Transverse colon (tissue), 4 donors: ENCODE measurements around the gene ANXA2R. TPM values are rescaled to one million over a fixed set of nuclear protein-coding genes. Genes with fewer than 3 reads are reported as not detected.

Experiments
- DNase-seq: peaks from one replicate; pipeline ENCODE4 v3.0.0-alpha.2; 2019
- H3K27ac ChIP-seq, 4 donors: fragments of 200-600 bp; sonication (generic); 2 replicates each; pipeline ENCODE4 v1.5.1; 2016 to 2018; ENCODE audit warnings: inconsistent platforms in 4 of 4
- H3K27me3 ChIP-seq: fragments of 200-600 bp; sonication (generic); 2 replicates; pipeline ENCODE4 v1.5.1; 2017; ENCODE audit warnings: inconsistent platforms
- H3K36me3 ChIP-seq, 4 donors: fragments of 200-600 bp; sonication (generic); 2 replicates each; pipeline ENCODE4 v1.5.1; 2017 to 2019; ENCODE audit warnings: inconsistent platforms in 4 of 4
- H3K4me1 ChIP-seq, 4 donors: fragments of 200-600 bp; sonication (generic); 2 replicates each; pipeline ENCODE4 v1.5.1; 2017 to 2020; ENCODE audit warnings: inconsistent platforms in 4 of 4
- H3K4me3 ChIP-seq, 4 donors: fragments of 200-600 bp; sonication (generic); 1 replicate in 1 of 4; 2 replicates in 3 of 4; pipeline versions ENCODE4 v1.5.1 to v1.6.1; 2017 to 2019; ENCODE audit warnings: inconsistent platforms in 4 of 4
- H3K9me3 ChIP-seq, 2 donors: fragments of 200-600 bp; sonication (generic); 2 replicates each; pipeline ENCODE4 v1.5.1; 2017 to 2019; ENCODE audit warnings: inconsistent platforms in 2 of 2
- EP300 ChIP-seq: sonication (generic); formaldehyde crosslinking; IDR thresholded peaks from one replicate; pipeline ENCODE4 v1.6.1; 2017; ENCODE audit warnings: antibody characterized with exemption, low read depth
- POLR2A ChIP-seq: fragments of 450-650 bp; IDR thresholded peaks from one replicate; pipeline ENCODE4 v1.6.1; 2016; ENCODE audit warnings: antibody characterized with exemption, mild to moderate bottlenecking, moderate library complexity
- POLR2AphosphoS5 ChIP-seq, 3 donors: sonication (generic); formaldehyde crosslinking; IDR thresholded peaks; one replicate each; pipeline ENCODE4 v1.6.1; 2016; ENCODE audit warnings: antibody characterized with exemption in 3 of 3
- WGBS, 2 donors: methylation state at CpG; one replicate each; pipeline ENCODE4 v1.1.5; 2018; ENCODE audit warnings: low coverage in 1 of 2; 5-methylcytosine and 5-hydroxymethylcytosine counted together
- in situ Hi-C, 4 donors: fragments of 200-750 bp; cut with MboI; loops; one replicate each; pipeline versions ENCODE4 v1.15.0 to v1.15.1; 2017; ENCODE audit warnings: low sequenced_read_pairs in 3 of 4, low pct_ligation_motif_present in 1 of 4, low pct_unique_long_range_greater_than_20kb in 1 of 4
- intact Hi-C: fragments of 100-400 bp; cut with DNase I; formaldehyde crosslinking; loops from one replicate; pipeline ENCODE4 v1.15.1; 2023; ENCODE audit warnings: low total_unique reads
- total RNA-seq, 4 donors: library from RNA; depleted of rRNA; stranded (reverse); fragments of >200 nt; gene quantifications; one replicate each; pipeline ENCODE4 v1.1.0, GENCODE V29; 2016
- TF ChIP-seq, protein P1 (sequence below), 5 experiments: fragments of 200-600 bp in 3 of 5; fragments of 450-650 bp in 2 of 5; sonication (generic) in 3 of 5; IDR thresholded peaks; 1 replicate in 2 of 5; 2 replicates in 3 of 5; pipeline ENCODE4 v1.5.1; 2016 to 2017; ENCODE audit warnings: antibody characterized with exemption in 5 of 5, inconsistent platforms in 3 of 5, mild to moderate bottlenecking in 2 of 5, moderate library complexity in 1 of 5

Gene ANXA2R
- total RNA-seq, 4 donors from 2014 or later, result 0.75 to 4.4 (median 2.0) TPM

DNA sequence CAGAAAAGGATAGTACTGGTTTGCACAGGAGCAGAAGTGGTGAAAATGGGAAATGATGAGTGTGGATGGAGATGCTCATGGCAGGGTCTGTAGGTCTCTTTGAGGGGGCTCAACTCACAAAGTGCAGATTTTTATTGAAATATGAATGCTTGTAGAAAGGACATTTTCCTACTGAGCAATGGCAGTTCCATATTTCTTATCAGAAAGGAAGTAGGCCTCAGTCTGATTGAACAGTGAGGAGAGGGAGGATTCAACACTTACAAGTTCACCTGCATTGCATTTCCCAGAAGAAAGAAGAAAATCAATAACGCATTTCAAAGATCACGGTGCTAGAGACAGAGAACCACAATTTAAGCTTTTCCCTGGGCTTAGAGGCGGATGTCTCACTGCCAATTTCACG is 49.2 kb downstream of the ANXA2R start:
- Histone ChIP-seq H3K4me3 (peak overlapping the region in 1 of 4 donors; percentile 81), H3K36me3 (no peaks in the 10 kb centered on the region), H3K4me1 (peaks cover 0 to 32% (median 10%) of the 10 kb centered on the region in 4 donors), H3K27me3 (peaks cover 92% of the 10 kb centered on the region), H3K9me3 (no peaks in the 10 kb centered on the region), H3K27ac (peak overlapping the region; percentile 88 to 95 (median 92))
- 87 to 93% methylated on average over 4 of the region's 4 CpGs for whole genome bisulfite sequencing, 2 donors
- in situ Hi-C loops, result loop anchor here in 2 of 4 donors (5.0 to 10.0 kb wide), 2 partner anchors 39 to 54 kb away; partner anchors contain the start of gene ANXA2R (in 2 of the 2)
- no peak for DNase-seq
- intact Hi-C loops, result no loop called here
- TF ChIP-seq POLR2A, result no peak
- TF ChIP-seq POLR2AphosphoS5 (IDR thresholded peaks at IDR 0.05), result no peak
- TF ChIP-seq, protein P1, sequence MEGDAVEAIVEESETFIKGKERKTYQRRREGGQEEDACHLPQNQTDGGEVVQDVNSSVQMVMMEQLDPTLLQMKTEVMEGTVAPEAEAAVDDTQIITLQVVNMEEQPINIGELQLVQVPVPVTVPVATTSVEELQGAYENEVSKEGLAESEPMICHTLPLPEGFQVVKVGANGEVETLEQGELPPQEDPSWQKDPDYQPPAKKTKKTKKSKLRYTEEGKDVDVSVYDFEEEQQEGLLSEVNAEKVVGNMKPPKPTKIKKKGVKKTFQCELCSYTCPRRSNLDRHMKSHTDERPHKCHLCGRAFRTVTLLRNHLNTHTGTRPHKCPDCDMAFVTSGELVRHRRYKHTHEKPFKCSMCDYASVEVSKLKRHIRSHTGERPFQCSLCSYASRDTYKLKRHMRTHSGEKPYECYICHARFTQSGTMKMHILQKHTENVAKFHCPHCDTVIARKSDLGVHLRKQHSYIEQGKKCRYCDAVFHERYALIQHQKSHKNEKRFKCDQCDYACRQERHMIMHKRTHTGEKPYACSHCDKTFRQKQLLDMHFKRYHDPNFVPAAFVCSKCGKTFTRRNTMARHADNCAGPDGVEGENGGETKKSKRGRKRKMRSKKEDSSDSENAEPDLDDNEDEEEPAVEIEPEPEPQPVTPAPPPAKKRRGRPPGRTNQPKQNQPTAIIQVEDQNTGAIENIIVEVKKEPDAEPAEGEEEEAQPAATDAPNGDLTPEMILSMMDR (IDR thresholded peaks at IDR 0.05), result no peak
- no peak for TF ChIP-seq EP300

Other genes starting within 250 kb of the ANXA2R start
- gene SELENOP, start 228.4 kb downstream of the ANXA2R start, total RNA-seq, result 1,000 to 10,000 TPM in 1 of 4 donors, 100 to 1,000 TPM in 3; 129 to 1,504 (median 872) TPM
- gene ZNF131, start 80.6 kb upstream of the ANXA2R start, total RNA-seq, result 10 to 100 TPM in 3 of 4 donors, 1 to 10 TPM in 1; 9.8 to 37.6 (median 25.0) TPM
- gene NIM1K, start 151.9 kb upstream of the ANXA2R start, total RNA-seq, result under 1 TPM in 1 of 4 donors, not detected in 3; 0.32 TPM